ENCODE measurements around the gene VAT1L. TPM values are rescaled to one million over a fixed set of nuclear protein-coding genes. Genes with fewer than 3 reads are reported as not detected.

VAT1L gene, protein sequence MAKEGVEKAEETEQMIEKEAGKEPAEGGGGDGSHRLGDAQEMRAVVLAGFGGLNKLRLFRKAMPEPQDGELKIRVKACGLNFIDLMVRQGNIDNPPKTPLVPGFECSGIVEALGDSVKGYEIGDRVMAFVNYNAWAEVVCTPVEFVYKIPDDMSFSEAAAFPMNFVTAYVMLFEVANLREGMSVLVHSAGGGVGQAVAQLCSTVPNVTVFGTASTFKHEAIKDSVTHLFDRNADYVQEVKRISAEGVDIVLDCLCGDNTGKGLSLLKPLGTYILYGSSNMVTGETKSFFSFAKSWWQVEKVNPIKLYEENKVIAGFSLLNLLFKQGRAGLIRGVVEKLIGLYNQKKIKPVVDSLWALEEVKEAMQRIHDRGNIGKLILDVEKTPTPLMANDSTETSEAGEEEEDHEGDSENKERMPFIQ
- 18.7 TPM in 2 replicates for total RNA-seq

GRCh38 chr16:77788181-77789084 lies at the start of gene VAT1L:
Gene VAT1L, plus strand, starts transcription at chr16:77788564. Its CDS starts 119 bp downstream, at chr16:77788683.

DNA sequence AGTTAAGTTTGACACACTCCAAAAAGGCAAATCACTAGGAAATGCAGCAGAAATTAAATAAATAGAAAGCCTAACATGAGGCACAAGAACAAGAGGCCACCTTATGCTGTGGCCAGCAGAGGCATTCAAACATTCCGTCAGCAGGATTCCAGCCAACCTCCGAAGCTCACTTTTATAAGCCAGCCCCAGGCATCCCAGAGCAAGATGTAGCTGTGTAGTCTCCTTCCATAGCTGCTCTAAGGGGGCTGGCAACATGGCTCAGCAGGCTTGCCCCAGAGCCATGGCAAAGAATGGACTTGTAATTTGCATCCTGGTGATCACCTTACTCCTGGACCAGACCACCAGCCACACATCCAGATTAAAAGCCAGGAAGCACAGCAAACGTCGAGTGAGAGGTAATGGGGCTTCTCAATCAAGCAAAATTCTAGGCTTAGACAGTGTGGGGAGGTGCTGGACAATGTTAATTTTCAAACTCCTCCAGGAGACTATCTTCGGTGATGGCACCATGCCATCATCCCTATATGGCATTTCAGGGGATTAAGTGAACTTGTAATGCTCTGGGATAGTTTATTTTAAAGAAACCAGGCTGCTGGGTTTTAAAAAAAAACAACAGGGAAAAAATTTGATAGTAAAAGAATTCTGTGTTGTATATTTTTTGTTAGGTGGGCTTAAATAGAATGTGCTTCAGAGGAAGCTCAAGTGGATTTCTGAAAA lies 234.1 kb downstream of the VAT1L start, which contains the start of gene CLEC3A:
CLEC3A (plus strand) TSS at position 202 of the 714 bp plus-strand sequence; CDS start at position 281, 79 bp downstream.

Other genes with a start within 250 kb of the VAT1L start
- gene NUDT7, start 66.0 kb upstream of the VAT1L start, total RNA-seq: 4.7 and 11.2 TPM in 2 replicates
- gene CLEC3A, start 234.0 kb downstream of the VAT1L start, total RNA-seq: not detected in 2 replicates